Posterior cingulate gyrus (tissue), 11 donors: ENCODE measurements around the gene PUDP.

Source experiments
- DNase-seq, 10 donors: peaks; one replicate each; pipeline versions ENCODE4 v3.0.0 to v3.0.0-alpha.2; 2020 to 2021; ENCODE audit warnings: mixed read lengths in 3 of 10
- intact Hi-C: fragments of 100-400 bp; cut with DNase I; formaldehyde crosslinking; loops from one replicate; pipeline ENCODE4 v1.15.1; 2023

The PUDP gene

DNA sequence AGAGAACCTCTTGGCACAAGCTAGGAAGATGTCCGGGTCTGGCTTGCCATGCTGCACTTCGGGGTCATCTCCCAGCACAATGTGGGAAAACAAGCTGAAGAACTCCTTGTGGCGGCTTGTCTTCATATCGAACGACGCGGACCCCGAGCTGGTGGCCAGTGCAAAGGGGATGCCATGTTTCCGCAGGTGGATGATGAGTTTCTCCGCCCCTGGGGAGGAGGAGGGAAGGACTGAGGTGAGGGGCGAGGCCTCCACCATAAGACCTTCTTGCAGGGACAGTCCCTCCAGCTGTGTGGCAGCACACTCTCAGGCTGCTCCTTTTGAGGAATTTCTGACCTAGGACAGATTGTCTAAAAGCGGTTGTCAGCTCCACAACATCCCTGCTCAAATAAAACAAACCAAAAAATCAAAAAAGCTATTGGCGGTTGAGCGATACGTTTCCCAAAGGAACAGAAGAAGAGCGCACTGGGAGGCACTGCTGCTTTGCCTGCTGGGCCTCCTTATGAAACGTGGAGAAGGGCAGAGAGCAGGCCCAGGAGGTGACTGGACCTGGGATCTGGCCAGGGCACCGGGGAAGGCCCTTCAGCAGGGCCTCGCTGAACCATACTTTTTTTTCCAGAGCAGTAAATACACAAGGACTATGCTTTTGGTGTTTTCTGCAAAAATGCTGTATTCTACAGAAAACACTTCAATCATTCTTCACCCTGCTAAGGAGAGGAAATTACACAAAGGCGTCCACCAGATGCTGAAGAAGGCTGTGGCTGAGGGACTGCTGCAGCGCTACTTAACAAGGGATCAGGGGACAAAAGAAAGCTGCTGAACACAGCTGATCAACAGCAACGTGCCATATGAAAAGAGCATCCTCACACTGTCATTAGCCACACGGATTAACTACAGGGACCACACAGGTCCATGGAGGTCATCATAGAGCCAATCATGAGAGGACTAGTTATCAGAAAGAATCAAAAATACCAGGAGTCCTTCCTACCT, 70.4 kb downstream of the PUDP start:
- DNase-seq = no peak
- intact Hi-C loops = no loop called here

GRCh38 chrX:7076245-7076661, 71.7 kb downstream of the PUDP start:
- intact Hi-C loops = no loop called here

GRCh38 chrX:7074908-7075204, 73.1 kb downstream of the PUDP start:
- intact Hi-C loops = no loop called here
- DNase-seq = no peak

More at GRCh38 chrX:7076245-7076661, 71.7 kb downstream of the PUDP start:
- DNase-seq = no peak

GRCh38 chrX:7074148-7074907, 73.6 kb downstream of the PUDP start:
- intact Hi-C loops = no loop called here
- DNase-seq = no peak

DNA sequence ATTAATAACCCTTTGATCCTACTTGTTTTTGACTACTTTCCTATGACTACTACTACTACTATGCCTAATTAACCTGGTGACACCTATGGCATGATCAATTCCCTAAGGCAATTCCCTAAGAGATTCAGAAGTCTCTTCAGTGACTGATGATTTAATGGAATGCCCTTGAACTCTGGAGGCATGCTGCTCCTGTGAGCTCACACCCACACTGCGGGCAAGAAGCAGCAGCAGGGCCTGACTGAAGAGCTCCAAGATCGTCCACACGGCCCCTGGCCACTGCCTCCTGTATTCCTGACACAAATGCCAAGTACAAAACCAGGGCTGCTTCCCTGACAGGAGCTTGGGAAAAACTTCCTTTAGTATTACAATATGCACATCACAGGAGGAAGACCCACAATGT, 74.6 kb downstream of the PUDP start:
- no peak for DNase-seq
- intact Hi-C loops = no loop called here

DNA sequence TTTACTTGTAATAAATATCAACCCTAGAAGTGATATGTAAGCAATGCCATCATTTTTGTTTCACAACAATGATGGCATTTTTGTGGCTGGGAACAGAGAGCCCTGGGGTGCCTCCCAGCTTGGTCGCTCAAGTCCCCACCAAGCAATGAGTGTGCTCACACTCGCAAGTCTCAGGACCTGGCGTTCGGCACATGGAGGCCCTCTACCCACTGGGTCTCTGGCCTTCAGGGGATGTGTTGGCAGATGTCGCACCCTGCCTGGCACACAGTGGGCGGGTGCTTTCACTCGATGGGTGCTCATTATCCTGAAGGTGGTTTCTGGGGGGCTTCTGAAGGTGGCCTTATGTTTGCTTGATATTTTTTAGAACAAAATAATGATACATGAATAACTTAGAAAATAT, 75.1 kb downstream of the PUDP start:
- intact Hi-C loops = no loop called here
- no peak for DNase-seq

GRCh38 chrX:7071390-7071789, 76.6 kb downstream of the PUDP start:
- no peak for DNase-seq
- intact Hi-C loops = no loop called here

GRCh38 chrX:7069556-7069955, 78.4 kb downstream of the PUDP start:
- intact Hi-C loops = no loop called here

DNA sequence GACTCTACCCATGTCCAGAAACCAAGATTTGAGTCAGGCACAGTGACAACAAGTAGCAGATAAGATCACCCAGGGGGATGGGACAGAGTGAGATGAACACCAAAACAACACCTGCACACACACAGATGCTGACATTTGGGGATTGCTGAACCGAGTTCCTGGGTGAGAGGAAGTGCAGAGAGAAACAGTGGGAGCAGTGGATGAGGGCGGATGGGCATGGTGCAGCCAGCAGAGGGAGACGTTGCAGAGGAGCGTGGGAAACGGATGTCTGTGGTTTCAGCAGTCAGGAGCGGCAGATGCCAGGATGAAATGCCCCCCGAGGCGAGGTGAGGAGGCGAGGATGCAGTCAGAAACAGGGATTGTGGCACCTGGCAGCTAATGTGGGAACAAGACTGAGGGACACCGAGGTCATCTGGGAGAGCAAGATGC, 79.0 kb downstream of the PUDP start:
- no peak for DNase-seq
- intact Hi-C loops = no loop called here

More at GRCh38 chrX:7069556-7069955, 78.4 kb downstream of the PUDP start:
- DNase-seq = no peak

DNA sequence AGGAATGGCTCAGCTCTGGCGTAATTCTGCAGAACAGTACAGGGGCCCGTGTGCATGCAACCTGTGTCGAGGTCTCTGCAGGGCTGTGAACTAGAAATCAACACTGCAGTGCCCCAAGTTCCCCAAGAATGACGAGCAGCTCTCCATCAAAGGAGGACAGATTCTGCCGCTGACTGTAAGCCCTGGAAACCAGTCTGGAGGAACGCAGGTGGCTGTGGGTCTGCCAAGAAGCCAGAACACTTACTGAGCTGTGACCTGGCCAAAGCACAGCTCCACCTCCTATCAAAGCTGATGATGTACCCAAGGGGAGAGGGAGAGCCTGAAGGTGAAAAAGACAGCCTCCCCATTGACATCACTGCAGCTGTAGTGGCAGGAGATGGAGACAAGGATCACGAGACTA, 80.7 kb downstream of the PUDP start:
- intact Hi-C loops = no loop called here
- DNase-seq = no peak

DNA sequence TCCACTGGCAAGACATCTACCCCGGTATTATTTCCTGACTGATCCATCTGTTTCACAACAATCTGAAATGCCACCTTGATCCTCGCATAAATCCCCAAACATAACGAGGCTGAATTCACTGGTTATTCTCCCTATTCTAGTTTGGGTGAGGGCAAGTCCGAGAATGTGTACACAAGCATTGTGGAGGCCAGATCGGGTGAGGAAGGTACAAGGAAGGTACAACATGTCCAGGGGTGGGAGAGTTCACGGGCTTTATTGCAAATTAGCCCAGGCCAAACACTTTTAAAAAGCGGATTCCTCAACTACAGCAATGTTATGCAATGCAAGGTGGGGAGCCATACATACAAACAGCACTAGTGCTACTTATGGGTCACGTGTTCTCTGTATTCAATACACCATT, 82.5 kb downstream of the PUDP start:
- intact Hi-C loops = no loop called here
- no peak for DNase-seq

- intact Hi-C loops = no loop called here
- no peak for DNase-seq
Observed at GRCh38 chrX:7062903-7063302, 85.0 kb downstream of the PUDP start.

GRCh38 chrX:7062276-7062675, 85.7 kb downstream of the PUDP start:
- no peak for DNase-seq
- intact Hi-C loops = no loop called here

GRCh38 chrX:7061429-7061828, 86.5 kb downstream of the PUDP start:
- intact Hi-C loops = no loop called here

GRCh38 chrX:7060444-7060843, 87.5 kb downstream of the PUDP start:
- intact Hi-C loops = no loop called here
- no peak for DNase-seq

More at GRCh38 chrX:7061429-7061828, 86.5 kb downstream of the PUDP start:
- DNase-seq = no peak

DNA sequence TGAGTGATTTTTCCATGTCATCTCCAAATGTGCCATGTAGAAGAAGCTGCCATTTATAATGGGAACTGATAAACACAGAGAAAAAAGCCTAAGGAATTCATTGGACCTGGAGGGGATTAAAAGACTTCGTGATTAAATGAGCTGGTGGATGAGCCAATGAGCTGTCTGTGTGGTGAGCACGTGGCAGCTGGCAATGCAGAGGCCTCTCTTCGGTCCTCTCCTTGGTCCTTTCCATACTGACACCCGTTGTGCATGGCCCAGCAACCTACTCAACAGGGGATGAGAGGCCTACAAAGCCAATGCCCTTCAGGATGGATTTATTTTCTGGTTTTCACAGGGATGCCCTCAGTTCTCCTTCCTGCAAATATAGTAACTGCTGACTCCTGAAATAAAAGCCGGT, 88.1 kb downstream of the PUDP start:
- intact Hi-C loops = no loop called here

DNA sequence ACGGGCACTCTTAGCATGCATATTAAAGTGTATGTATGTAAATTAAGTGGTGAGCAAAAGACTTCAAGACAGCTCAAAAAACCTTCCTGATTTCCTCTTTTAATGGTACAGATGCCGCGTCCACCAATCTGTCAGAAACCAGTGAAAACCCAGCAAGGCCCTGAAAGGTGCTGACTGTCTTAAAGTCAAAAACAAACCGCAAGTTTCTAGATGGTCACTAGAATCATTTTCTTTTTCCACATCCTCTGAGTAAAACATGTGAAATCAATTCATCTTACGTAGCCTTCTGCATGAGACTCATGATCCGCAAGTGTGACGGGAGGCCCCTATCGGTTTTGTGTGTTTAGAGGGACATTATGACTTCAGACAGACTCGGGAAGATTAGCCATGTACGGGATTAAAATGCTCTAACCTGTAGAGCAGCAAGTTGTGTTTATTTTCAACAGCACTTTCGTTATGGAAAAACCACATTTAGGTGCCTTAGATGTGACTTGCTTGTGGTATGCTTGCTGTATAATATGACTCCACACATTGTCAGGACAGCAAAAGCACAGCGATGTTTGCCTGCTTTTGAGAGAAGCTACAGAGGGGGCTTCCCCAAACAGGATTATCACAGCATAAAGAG, 88.6 kb downstream of the PUDP start:
- intact Hi-C loops = no loop called here
- DNase-seq = no peak

More for the DNA sequence above, 88.1 kb downstream of the PUDP start:
- DNase-seq = no peak

DNA sequence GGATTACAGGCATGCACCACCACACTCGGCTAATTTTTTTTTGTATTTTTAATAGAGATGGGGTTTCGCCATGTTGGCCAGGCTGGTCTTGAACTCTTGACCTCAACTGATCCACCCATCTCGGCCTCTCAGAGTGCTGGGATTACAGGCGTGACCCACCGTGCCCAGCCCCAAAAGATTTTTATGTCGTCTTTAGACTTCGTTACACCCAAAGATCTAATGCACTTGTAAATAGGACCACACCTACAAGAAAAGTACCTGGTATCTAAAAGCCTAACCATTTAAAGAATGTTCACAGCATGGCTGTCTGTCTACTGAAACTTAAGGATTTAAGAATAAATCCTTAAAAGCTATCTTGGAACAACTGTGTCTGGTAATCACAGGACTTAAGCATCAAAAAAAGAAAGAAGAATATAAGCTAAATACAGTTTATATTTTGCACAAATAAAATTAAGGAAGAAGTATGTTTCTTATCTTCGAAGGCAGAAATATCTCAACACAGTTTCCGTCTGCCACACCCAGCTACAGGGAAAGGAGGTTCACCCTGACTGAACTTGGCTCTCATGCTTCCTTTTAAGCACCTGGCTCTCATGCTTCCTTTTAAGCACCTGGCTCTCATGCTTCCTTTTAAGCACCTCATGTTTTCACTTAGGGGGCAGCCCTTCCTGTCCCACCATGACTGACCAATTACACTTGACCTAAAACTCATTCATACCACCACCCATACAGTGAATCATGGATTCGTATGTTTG, 92.4 kb downstream of the PUDP start:
- intact Hi-C loops = no loop called here
- DNase-seq = no peak

GRCh38 chrX:7054219-7055216, 93.4 kb downstream of the PUDP start:
- DNase-seq = no peak
- intact Hi-C loops = no loop called here
